ENCODE results near the gene ABCB8.

ABCB8 gene

GRCh38 chr7:151085691-151086620, 57.7 kb downstream of the ABCB8 start, which contains the start of gene AGAP3:
TSS of gene AGAP3 (plus strand) at chr7:151086475. CDS start at chr7:151086742, 267 bp downstream.
- no peaks in the 10 kb centered on the region for H3K36me3 ChIP-seq (ENCODE audit: control insufficient read depth, insufficient read depth, low read length)
- peak within 1 kb of the TSS; percentile 82 for H3K9ac ChIP-seq
- peak within 1 kb of the TSS; percentile 71 for H2AFZ ChIP-seq
- H3K79me2 ChIP-seq = peaks cover 33% of the 10 kb centered on the region
- H3K4me1 ChIP-seq = peaks cover 44% of the 10 kb centered on the region
- peak within 1 kb of the TSS; percentile 97 for H3K4me2 ChIP-seq (ENCODE audit: low read length)
- H3K27me3 ChIP-seq (ENCODE audit: control insufficient read depth, insufficient read depth, low read length) = no peaks in the 10 kb centered on the region
- peak within 1 kb of the TSS; percentile 87 for H3K27ac ChIP-seq
- H3K9me3 ChIP-seq (ENCODE audit: control insufficient read depth, low read length) = no peaks in the 10 kb centered on the region
- H3K4me3 ChIP-seq (ENCODE audit: low read depth, low read length) = peak within 1 kb of the TSS; percentile 78
- no peak for TF ChIP-seq CTCF (IDR thresholded peaks at IDR 0.05)

- Histone ChIP-seq H3K36me3 (ENCODE audit: control insufficient read depth, insufficient read depth, low read length) (no peaks in the 10 kb centered on the region), H3K79me2 (peaks cover 42% of the 10 kb centered on the region), H3K27ac (peak overlapping the region; percentile 87), H3K9ac (peak overlapping the region; percentile 82), H3K9me3 (ENCODE audit: control insufficient read depth, low read length) (no peaks in the 10 kb centered on the region), H3K4me3 (ENCODE audit: low read depth, low read length) (peak overlapping the region; percentile 78), H3K27me3 (ENCODE audit: control insufficient read depth, insufficient read depth, low read length) (no peaks in the 10 kb centered on the region), H2AFZ (peak overlapping the region; percentile 65), H3K4me2 (ENCODE audit: low read length) (peak overlapping the region; percentile 97), H3K4me1 (peaks cover 43% of the 10 kb centered on the region)
- TF ChIP-seq CTCF (IDR thresholded peaks at IDR 0.05) = no peak
These were observed 58.6 kb downstream of the ABCB8 start for GRCh38 chr7:151086802-151087244.

GRCh38 chr7:151087245-151088018, 59.2 kb downstream of the ABCB8 start:
- H3K4me2 ChIP-seq (ENCODE audit: low read length) = peak overlapping the region; percentile 97
- H3K27me3 ChIP-seq (ENCODE audit: control insufficient read depth, insufficient read depth, low read length) = no peaks in the 10 kb centered on the region
- H3K4me3 ChIP-seq (ENCODE audit: low read depth, low read length) = peak overlapping the region; percentile 78
- peaks cover 38% of the 10 kb centered on the region for H3K4me1 ChIP-seq
- H3K9ac ChIP-seq = peak overlapping the region; percentile 82
- no peaks in the 10 kb centered on the region for H3K36me3 ChIP-seq (ENCODE audit: control insufficient read depth, insufficient read depth, low read length)
- peaks cover 48% of the 10 kb centered on the region for H3K79me2 ChIP-seq
- peak overlapping the region; percentile 87 for H3K27ac ChIP-seq
- H3K9me3 ChIP-seq (ENCODE audit: control insufficient read depth, low read length) = no peaks in the 10 kb centered on the region
- H2AFZ ChIP-seq = peak overlapping the region; percentile 65
- no peak for TF ChIP-seq CTCF (IDR thresholded peaks at IDR 0.05)

- TF ChIP-seq CTCF (IDR thresholded peaks at IDR 0.05) = no peak
- H2AFZ ChIP-seq = no peak overlapping the region
- no peak overlapping the region for H3K9ac ChIP-seq
- H3K79me2 ChIP-seq = peaks cover 56% of the 10 kb centered on the region
- H3K4me3 ChIP-seq (ENCODE audit: low read depth, low read length) = peak overlapping the region; percentile 78
- H3K4me1 ChIP-seq = peaks cover 38% of the 10 kb centered on the region
- no peaks in the 10 kb centered on the region for H3K27me3 ChIP-seq (ENCODE audit: control insufficient read depth, insufficient read depth, low read length)
- H3K9me3 ChIP-seq (ENCODE audit: control insufficient read depth, low read length) = no peaks in the 10 kb centered on the region
- no peaks in the 10 kb centered on the region for H3K36me3 ChIP-seq (ENCODE audit: control insufficient read depth, insufficient read depth, low read length)
- H3K4me2 ChIP-seq (ENCODE audit: low read length) = peak overlapping the region; percentile 97
- peak overlapping the region; percentile 87 for H3K27ac ChIP-seq
These were observed 60.0 kb downstream of the ABCB8 start for GRCh38 chr7:151088019-151088855.
